CD8-positive, alpha-beta memory T cell (primary cell): Measurements from ENCODE around the gene C4orf50. TPM values are rescaled to one million over a fixed set of nuclear protein-coding genes. Genes with fewer than 3 reads are reported as not detected.

Experiments used
- CTCF ChIA-PET: fragments of 350-600 bp; sonication (Branson Sonifier 250); formaldehyde crosslinking; loops from one replicate; lab custom pipeline; 2021; ENCODE audit warnings: antibody characterized with exemption; lab: Charles Lee
- POLR2A ChIA-PET: fragments of 350-600 bp; sonication (Branson Sonifier 250); formaldehyde crosslinking; loops from one replicate; lab custom pipeline; 2021; ENCODE audit warnings: antibody characterized with exemption; lab: Charles Lee
- DNase-seq, 5 donors: peaks; one replicate each; pipeline versions ENCODE4 v3.0.0 to v3.0.0-alpha.2; 2020 to 2022; ENCODE audit warnings: mixed read lengths in 1 of 5
- H3K27ac ChIP-seq: one replicate; pipeline ENCODE4 v1.7.0; 2013; ENCODE audit warnings: low read depth, mild to moderate bottlenecking, low read length, moderate library complexity
- H3K27me3 ChIP-seq: 2 replicates; pipeline ENCODE4 v1.7.0; 2013; ENCODE audit warnings: low read length, mild to moderate bottlenecking; ENCODE audit not compliant: insufficient read depth, poor library complexity, severe bottlenecking
- H3K36me3 ChIP-seq: 2 replicates; pipeline ENCODE4 v1.7.0; 2013; ENCODE audit warnings: mild to moderate bottlenecking, low read length, moderate library complexity; ENCODE audit not compliant: insufficient read depth
- H3K4me1 ChIP-seq: 2 replicates; pipeline ENCODE4 v1.7.0; 2013; ENCODE audit warnings: mild to moderate bottlenecking, low read length, moderate library complexity; ENCODE audit not compliant: insufficient read depth
- H3K4me3 ChIP-seq: 2 replicates; pipeline ENCODE4 v1.7.0; 2013; ENCODE audit warnings: mild to moderate bottlenecking, low read length
- H3K9me3 ChIP-seq: 2 replicates; pipeline ENCODE4 v1.7.0; 2013; ENCODE audit warnings: mild to moderate bottlenecking, low read length
- H3K27ac Mint-ChIP-seq, 8 donors: one replicate each; pipeline ENCODE4 v1.8.0; 2020 to 2021; ENCODE audit warnings: mixed read lengths in 8 of 8, mild to moderate bottlenecking in 6 of 8, inconsistent platforms in 3 of 8, moderate library complexity in 3 of 8
- H3K27me3 Mint-ChIP-seq, 2 donors: one replicate each; pipeline ENCODE4 v1.8.0; 2020 to 2021; ENCODE audit warnings: mixed read lengths in 2 of 2, mild to moderate bottlenecking in 1 of 2, moderate library complexity in 1 of 2
- H3K36me3 Mint-ChIP-seq, 3 donors: one replicate each; pipeline ENCODE4 v1.8.0; 2020 to 2021; ENCODE audit warnings: mixed read lengths in 3 of 3, inconsistent platforms in 1 of 3, mild to moderate bottlenecking in 1 of 3
- H3K4me1 Mint-ChIP-seq, 3 donors: one replicate each; pipeline ENCODE4 v1.8.0; 2020 to 2021; ENCODE audit warnings: mixed read lengths in 3 of 3, inconsistent platforms in 1 of 3, mild to moderate bottlenecking in 1 of 3
- H3K4me3 Mint-ChIP-seq, 7 donors: one replicate each; pipeline ENCODE4 v1.8.0; 2020 to 2021; ENCODE audit warnings: mixed read lengths in 7 of 7, mild to moderate bottlenecking in 6 of 7, moderate library complexity in 4 of 7, inconsistent platforms in 2 of 7
- H3K9me3 Mint-ChIP-seq, 5 donors: one replicate each; pipeline ENCODE4 v1.8.0; 2020 to 2022; ENCODE audit warnings: mixed read lengths in 5 of 5, mild to moderate bottlenecking in 3 of 5, moderate library complexity in 2 of 5, inconsistent platforms in 1 of 5
- polyA plus RNA-seq: library from polyadenylated mRNA; unstranded; fragments of 300-500 nt; fragmentation: Illumina TruSeq; gene quantifications from one replicate; pipeline ENCODE4 v1.2.3, GENCODE V29; 2021
- total RNA-seq, 2 experiments: library from RNA; stranded (reverse); gene quantifications; one replicate each; pipeline ENCODE4 v1.2.3, GENCODE V29; 2021

Gene C4orf50
- total and polyA plus RNA-seq, 3 experiments from 2014 or later: 0.08 to 0.37 (median 0.24) TPM

- DNase-seq: no peak
- ChIA-PET CTCF (no interaction called here), POLR2A (no interaction called here)
- Histone ChIP-seq H3K4me3 (no peak overlapping the region), H3K27ac (no peak overlapping the region), H3K36me3 (no peaks in the 10 kb centered on the region), H3K9me3 (no peaks in the 10 kb centered on the region), H3K4me1 (no peaks in the 10 kb centered on the region), H3K27me3 (no peaks in the 10 kb centered on the region)
- Mint-ChIP-seq H3K27ac (no peak overlapping the region), H3K36me3 (peaks cover 2 to 5% (median 5%) of the 10 kb centered on the region in 3 donors), H3K4me3 (no peak overlapping the region), H3K27me3 (no peaks in the 10 kb centered on the region), H3K4me1 (no peaks in the 10 kb centered on the region), H3K9me3 (no peaks in the 10 kb centered on the region)
These were observed 9.9 kb upstream of the C4orf50 start for GRCh38 chr4:6028168-6028567.

- Mint-ChIP-seq H3K4me1 (no peaks in the 10 kb centered on the region), H3K4me3 (no peak overlapping the region), H3K27ac (peak overlapping the region in 1 of 8 donors; percentile 17), H3K27me3 (no peaks in the 10 kb centered on the region), H3K36me3 (peaks cover 0 to 5% (median 5%) of the 10 kb centered on the region in 3 donors), H3K9me3 (no peaks in the 10 kb centered on the region)
- ChIA-PET POLR2A (no interaction called here), CTCF (no interaction called here)
- no peaks in the 10 kb centered on the region for H3K36me3 ChIP-seq
- H3K9me3 ChIP-seq: no peaks in the 10 kb centered on the region
- H3K27ac ChIP-seq: no peak overlapping the region
- no peaks in the 10 kb centered on the region for H3K4me1 ChIP-seq
- no peak for DNase-seq
- no peaks in the 10 kb centered on the region for H3K27me3 ChIP-seq
- H3K4me3 ChIP-seq: no peak overlapping the region
These were observed 9.2 kb upstream of the C4orf50 start for GRCh38 chr4:6027392-6027791.

GRCh38 chr4:6024313-6024960 is 6.2 kb upstream of the C4orf50 start:
- peaks cover 0 to 2% of the 10 kb centered on the region in 2 donors for H3K27me3 Mint-ChIP-seq
- no peak overlapping the region for H3K27ac ChIP-seq
- no peaks in the 10 kb centered on the region for H3K4me1 Mint-ChIP-seq
- no peaks in the 10 kb centered on the region for H3K4me1 ChIP-seq
- H3K36me3 Mint-ChIP-seq: peaks cover 0 to 5% (median 5%) of the 10 kb centered on the region in 3 donors
- no peak overlapping the region for H3K4me3 ChIP-seq
- H3K9me3 Mint-ChIP-seq: no peaks in the 10 kb centered on the region
- H3K27ac Mint-ChIP-seq: no peak overlapping the region
- no peaks in the 10 kb centered on the region for H3K9me3 ChIP-seq
- CTCF ChIA-PET: no interaction called here
- H3K4me3 Mint-ChIP-seq: no peak overlapping the region
- H3K36me3 ChIP-seq: no peaks in the 10 kb centered on the region
- H3K27me3 ChIP-seq: no peaks in the 10 kb centered on the region
- DNase-seq: no peak
- POLR2A ChIA-PET: no interaction called here

- Histone ChIP-seq H3K4me3 (no peak overlapping the region), H3K4me1 (no peaks in the 10 kb centered on the region), H3K27ac (no peak overlapping the region), H3K27me3 (no peaks in the 10 kb centered on the region), H3K36me3 (no peaks in the 10 kb centered on the region), H3K9me3 (no peaks in the 10 kb centered on the region)
- Mint-ChIP-seq H3K27me3 (peaks cover 0 to 2% of the 10 kb centered on the region in 2 donors), H3K9me3 (no peaks in the 10 kb centered on the region), H3K4me1 (peaks cover 0 to 4% (median 3%) of the 10 kb centered on the region in 3 donors), H3K4me3 (no peak overlapping the region), H3K36me3 (peaks cover 0 to 5% (median 1%) of the 10 kb centered on the region in 3 donors), H3K27ac (no peak overlapping the region)
- CTCF ChIA-PET: no interaction called here
- no peak for DNase-seq
- POLR2A ChIA-PET: no interaction called here
These were observed 5.5 kb upstream of the C4orf50 start for GRCh38 chr4:6023731-6024130.

- Histone ChIP-seq H3K9me3 (no peaks in the 10 kb centered on the region), H3K4me1 (no peaks in the 10 kb centered on the region), H3K27ac (no peak overlapping the region), H3K36me3 (no peaks in the 10 kb centered on the region), H3K27me3 (no peaks in the 10 kb centered on the region), H3K4me3 (no peak overlapping the region)
- H3K4me3 Mint-ChIP-seq: no peak overlapping the region
- H3K36me3 Mint-ChIP-seq: peaks cover 0 to 5% (median 0%) of the 10 kb centered on the region in 3 donors
- H3K27ac Mint-ChIP-seq: no peak overlapping the region
- ChIA-PET CTCF (interaction anchor here (0.8 kb wide), 1 partner anchor 11 kb away, joined by 3 read pairs; no protein-coding TSS in a partner anchor), POLR2A (no interaction called here)
- DNase-seq: no peak
- no peaks in the 10 kb centered on the region for H3K9me3 Mint-ChIP-seq
- peaks cover 0 to 4% (median 3%) of the 10 kb centered on the region in 3 donors for H3K4me1 Mint-ChIP-seq
- peaks cover 0 to 2% of the 10 kb centered on the region in 2 donors for H3K27me3 Mint-ChIP-seq
These were observed 4.5 kb upstream of the C4orf50 start for GRCh38 chr4:6022607-6023288.

GRCh38 chr4:6021831-6022606 is 3.8 kb upstream of the C4orf50 start:
- H3K4me3 Mint-ChIP-seq: no peak overlapping the region
- H3K9me3 Mint-ChIP-seq: no peaks in the 10 kb centered on the region
- no peak overlapping the region for H3K27ac Mint-ChIP-seq
- no peak for DNase-seq
- Histone ChIP-seq H3K4me1 (no peaks in the 10 kb centered on the region), H3K4me3 (no peak overlapping the region), H3K9me3 (no peaks in the 10 kb centered on the region), H3K27me3 (no peaks in the 10 kb centered on the region), H3K27ac (no peak overlapping the region), H3K36me3 (no peaks in the 10 kb centered on the region)
- ChIA-PET CTCF (interaction anchor here (0.8 kb wide), 1 partner anchor 10 kb away, joined by 3 read pairs; no protein-coding TSS in a partner anchor), POLR2A (no interaction called here)
- H3K27me3 Mint-ChIP-seq: peaks cover 0 to 2% of the 10 kb centered on the region in 2 donors
- H3K36me3 Mint-ChIP-seq: peaks cover 0 to 5% (median 0%) of the 10 kb centered on the region in 3 donors
- H3K4me1 Mint-ChIP-seq: peaks cover 0 to 4% (median 3%) of the 10 kb centered on the region in 3 donors

GRCh38 chr4:6020613-6021012 is 2.4 kb upstream of the C4orf50 start:
- H3K36me3 ChIP-seq: no peaks in the 10 kb centered on the region
- POLR2A ChIA-PET: no interaction called here
- no peaks in the 10 kb centered on the region for H3K9me3 Mint-ChIP-seq
- no peak overlapping the region for H3K4me3 Mint-ChIP-seq
- no peaks in the 10 kb centered on the region for H3K27me3 ChIP-seq
- no peak overlapping the region for H3K27ac ChIP-seq
- peaks cover 0 to 2% of the 10 kb centered on the region in 2 donors for H3K27me3 Mint-ChIP-seq
- no peak overlapping the region for H3K4me3 ChIP-seq
- H3K36me3 Mint-ChIP-seq: peaks cover 0 to 3% (median 0%) of the 10 kb centered on the region in 3 donors
- no peak for DNase-seq
- H3K27ac Mint-ChIP-seq: peak overlapping the region in 1 of 8 donors; percentile 72
- no peaks in the 10 kb centered on the region for H3K9me3 ChIP-seq
- H3K4me1 Mint-ChIP-seq: peaks cover 0 to 4% (median 3%) of the 10 kb centered on the region in 3 donors
- CTCF ChIA-PET: interaction anchor here (0.9 kb wide), 1 partner anchor 9 kb away, joined by 3 read pairs; no protein-coding TSS in a partner anchor
- no peaks in the 10 kb centered on the region for H3K4me1 ChIP-seq
